Brain microvascular endothelial cell (primary cell): Measurements from ENCODE around the gene GRIK4.
A peak's percentile ranks its signal among the peaks of the same experiment; 100 is the strongest.

Source experiments
- DNase-seq: peaks from one replicate; pipeline ENCODE4 v3.0.0-alpha.2; 2020
- H3K27ac ChIP-seq: fragments of 250-450 bp; sonication (Bioruptor Pico); 2 replicates; pipeline ENCODE4 v1.5.1; 2020; ENCODE audit warnings: mild to moderate bottlenecking, moderate library complexity
- H3K27me3 ChIP-seq: fragments of 250-450 bp; sonication (Bioruptor Pico); replicated peaks from 2 replicates; pipeline ENCODE4 v1.5.1; 2020; ENCODE audit warnings: mild to moderate bottlenecking
- H3K36me3 ChIP-seq: fragments of 250-450 bp; sonication (Bioruptor Pico); replicated peaks from 2 replicates; pipeline ENCODE4 v1.5.1; 2020; ENCODE audit warnings: mild to moderate bottlenecking
- H3K4me3 ChIP-seq: 2 replicates; pipeline ENCODE4 v1.5.1; 2011; ENCODE audit warnings: low read depth, mild to moderate bottlenecking, control low read depth, low read length, moderate library complexity
- CTCF ChIP-seq: IDR thresholded peaks from 2 replicates; pipeline ENCODE4 v1.5.1; 2011; ENCODE audit warnings: low read depth, mild to moderate bottlenecking, moderate library complexity, low read length, control low read depth, inconsistent platforms; ENCODE audit errors: missing control alignments
- in situ Hi-C: cut with HindIII; loops from 2 replicates; pipeline ENCODE4 v1.10.0; 2017; ENCODE audit warnings: low sequenced_read_pairs, low pct_ligation_motif_present

GRIK4 gene

GRCh38 chr11:120511116-120511819 is at the start of gene GRIK4:
Gene GRIK4 (plus strand): TSS chr11:120511748. CDS start chr11:120660319, 148,571 bp downstream.
- TF ChIP-seq CTCF, result peak; percentile 92
- peaks cover 7% of the 10 kb centered on the region for H3K27me3 ChIP-seq
- peak within 1 kb of the TSS; percentile 37 for H3K4me3 ChIP-seq
- H3K27ac ChIP-seq, result no peak within 1 kb of the TSS
- peak; percentile 56 for DNase-seq
- in situ Hi-C loops, result loop anchor here (25.0 kb wide), 1 partner anchor 176 kb away; no protein-coding TSS in a partner anchor
- H3K36me3 ChIP-seq, result no peaks in the 10 kb centered on the region

- in situ Hi-C loops, result no loop called here
- no peak for TF ChIP-seq CTCF
- Histone ChIP-seq H3K36me3 (peaks cover 52% of the 10 kb centered on the region), H3K27me3 (no peaks in the 10 kb centered on the region), H3K27ac (no peak overlapping the region), H3K4me3 (no peak overlapping the region)
- no peak for DNase-seq
These were observed 48.7 kb upstream of the GRIK4 start for GRCh38 chr11:120462825-120463224.

GRCh38 chr11:120465921-120466534 is 45.5 kb upstream of the GRIK4 start:
- TF ChIP-seq CTCF, result no peak
- Histone ChIP-seq H3K27ac (no peak overlapping the region), H3K4me3 (no peak overlapping the region), H3K36me3 (peaks cover 42% of the 10 kb centered on the region), H3K27me3 (no peaks in the 10 kb centered on the region)
- DNase-seq, result no peak
- in situ Hi-C loops, result no loop called here

- Histone ChIP-seq H3K27me3 (no peaks in the 10 kb centered on the region), H3K27ac (no peak overlapping the region), H3K36me3 (peaks cover 27% of the 10 kb centered on the region), H3K4me3 (no peak overlapping the region)
- peak; percentile 22 for DNase-seq
- in situ Hi-C loops, result no loop called here
- no peak for TF ChIP-seq CTCF
These were observed 43.9 kb upstream of the GRIK4 start for GRCh38 chr11:120467627-120468026.

GRCh38 chr11:120471131-120471530 is 40.4 kb upstream of the GRIK4 start:
- Histone ChIP-seq H3K27me3 (no peaks in the 10 kb centered on the region), H3K27ac (peak overlapping the region; percentile 35), H3K36me3 (peaks cover 25% of the 10 kb centered on the region), H3K4me3 (no peak overlapping the region)
- peak; percentile 54 for DNase-seq
- in situ Hi-C loops, result no loop called here
- no peak for TF ChIP-seq CTCF
